HEK293 (cell line): ENCODE data around the gene SLC41A1.

Experiments
- ZNF10 ChIP-seq: fragments of 450-650 bp; formaldehyde crosslinking; IDR thresholded peaks from 2 replicates; pipeline ENCODE4 v1.5.1; 2017; ENCODE audit warnings: missing biosample characterization, missing genetic modification characterization
- TF ChIP-seq, protein P1 (sequence below): fragments of 450-650 bp; formaldehyde crosslinking; IDR thresholded peaks from 2 replicates; pipeline ENCODE4 v1.5.1; 2016; ENCODE audit warnings: missing biosample characterization, missing genetic modification characterization

DNA sequence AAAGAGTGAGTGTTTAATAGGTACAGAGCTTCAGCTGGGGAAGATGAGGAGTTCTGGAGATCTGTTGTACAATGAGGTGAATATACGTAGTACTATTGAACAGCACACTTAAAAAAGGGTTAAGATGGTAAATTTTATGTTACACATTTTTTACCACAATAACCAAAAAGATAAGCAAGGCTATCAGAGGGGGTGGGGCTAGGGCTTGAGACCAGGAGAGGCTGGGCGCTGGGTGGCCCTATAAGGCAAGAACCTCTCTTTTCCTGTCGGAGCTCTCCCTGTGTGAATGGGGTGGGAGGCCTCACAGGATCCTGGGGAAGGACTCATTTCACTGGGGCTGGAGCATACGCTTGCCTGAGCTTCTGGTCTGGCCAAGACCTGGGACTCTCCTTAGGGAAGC lies 9.0 kb downstream of the SLC41A1 start:
- TF ChIP-seq ZNF10 (tag by site-specific recombination): no peak
- TF ChIP-seq, protein P1, sequence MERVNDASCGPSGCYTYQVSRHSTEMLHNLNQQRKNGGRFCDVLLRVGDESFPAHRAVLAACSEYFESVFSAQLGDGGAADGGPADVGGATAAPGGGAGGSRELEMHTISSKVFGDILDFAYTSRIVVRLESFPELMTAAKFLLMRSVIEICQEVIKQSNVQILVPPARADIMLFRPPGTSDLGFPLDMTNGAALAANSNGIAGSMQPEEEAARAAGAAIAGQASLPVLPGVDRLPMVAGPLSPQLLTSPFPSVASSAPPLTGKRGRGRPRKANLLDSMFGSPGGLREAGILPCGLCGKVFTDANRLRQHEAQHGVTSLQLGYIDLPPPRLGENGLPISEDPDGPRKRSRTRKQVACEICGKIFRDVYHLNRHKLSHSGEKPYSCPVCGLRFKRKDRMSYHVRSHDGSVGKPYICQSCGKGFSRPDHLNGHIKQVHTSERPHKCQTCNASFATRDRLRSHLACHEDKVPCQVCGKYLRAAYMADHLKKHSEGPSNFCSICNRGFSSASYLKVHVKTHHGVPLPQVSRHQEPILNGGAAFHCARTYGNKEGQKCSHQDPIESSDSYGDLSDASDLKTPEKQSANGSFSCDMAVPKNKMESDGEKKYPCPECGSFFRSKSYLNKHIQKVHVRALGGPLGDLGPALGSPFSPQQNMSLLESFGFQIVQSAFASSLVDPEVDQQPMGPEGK (tag by site-specific recombination): no peak
